Mesodermal cell (in vitro differentiated cells): Measurements from ENCODE around the gene STK39.

Source experiments
- H3K27ac ChIP-seq: 2 replicates; pipeline ENCODE4 v1.7.0; 2013; ENCODE audit warnings: mild to moderate bottlenecking, low read depth, low read length, moderate library complexity; ENCODE audit not compliant: severe bottlenecking
- H3K36me3 ChIP-seq: 2 replicates; pipeline ENCODE4 v1.7.1; 2013; ENCODE audit warnings: mild to moderate bottlenecking, low read length, moderate library complexity; ENCODE audit not compliant: control insufficient read depth, insufficient read depth
- H3K4me1 ChIP-seq: one replicate; pipeline ENCODE4 v1.7.1; 2013; ENCODE audit warnings: mild to moderate bottlenecking, low read length; ENCODE audit not compliant: insufficient read depth, control insufficient read depth, poor library complexity, severe bottlenecking
- H3K4me3 ChIP-seq: 2 replicates; pipeline ENCODE4 v1.7.0; 2013; ENCODE audit warnings: low read length, control low read depth, mild to moderate bottlenecking; ENCODE audit not compliant: insufficient read depth, poor library complexity, severe bottlenecking; ENCODE audit errors: extremely low read depth
- H3K9me3 ChIP-seq: 2 replicates; pipeline ENCODE4 v1.7.1; 2013; ENCODE audit warnings: mild to moderate bottlenecking, low read length, moderate library complexity; ENCODE audit not compliant: control insufficient read depth
- WGBS, 2 experiments: methylation state at CpG; one replicate each; pipeline ENCODE4 v1.1.5; 2013; ENCODE audit warnings: missing lambda C conversion rate in 2 of 2; ENCODE audit not compliant: insufficient coverage in 2 of 2; 5-methylcytosine and 5-hydroxymethylcytosine counted together

STK39 gene

GRCh38 chr2:168171059-168171762 lies 76.2 kb downstream of the STK39 start:
- H3K9me3 ChIP-seq = no peaks in the 10 kb centered on the region
- H3K4me1 ChIP-seq = no peaks in the 10 kb centered on the region
- no peak overlapping the region for H3K4me3 ChIP-seq
- 97 to 100% methylated on average over 2 to 4 of the region's 7 CpGs for WGBS, 2 experiments
- H3K36me3 ChIP-seq = peaks cover 3% of the 10 kb centered on the region
- H3K27ac ChIP-seq = no peak overlapping the region

DNA sequence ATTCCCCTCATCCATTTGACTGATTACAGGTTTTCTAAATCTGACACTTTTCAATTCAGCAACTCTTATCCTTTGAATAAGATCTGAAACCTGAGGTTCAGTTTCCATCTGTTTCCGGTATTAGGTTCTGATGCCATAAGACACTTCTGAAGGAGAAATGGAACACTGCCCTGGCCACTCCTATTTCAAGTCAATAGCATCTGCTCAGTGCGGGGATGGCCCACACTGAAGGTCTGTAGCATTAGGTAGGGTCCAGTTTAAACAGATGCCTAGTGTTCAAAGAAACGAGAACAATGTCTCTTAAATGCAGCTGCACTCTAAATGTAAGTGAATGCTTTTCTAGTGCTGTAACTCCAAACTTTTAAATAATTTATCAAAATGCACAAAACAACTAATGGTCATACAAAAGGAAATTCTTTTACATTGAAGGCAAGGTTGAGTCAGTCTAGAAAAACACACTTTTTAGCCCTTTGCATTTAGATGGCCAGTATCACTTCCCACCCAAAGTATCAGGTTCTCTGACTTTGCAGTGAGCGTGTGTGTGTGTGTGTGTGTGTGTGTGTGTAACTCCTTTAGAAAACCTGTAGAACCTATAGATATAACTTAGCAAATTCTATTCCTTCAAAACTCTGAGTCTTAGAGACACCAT lies 78.2 kb downstream of the STK39 start:
- H3K4me1 ChIP-seq = no peaks in the 10 kb centered on the region
- no peak overlapping the region for H3K4me3 ChIP-seq
- no peak overlapping the region for H3K27ac ChIP-seq
- whole genome bisulfite sequencing, 2 experiments = 100% methylated on average over 1 of the region's 4 CpGs; no CpG with 5 or more reads in 1 of the 2 experiments
- H3K9me3 ChIP-seq = no peaks in the 10 kb centered on the region
- H3K36me3 ChIP-seq = no peaks in the 10 kb centered on the region

- Histone ChIP-seq H3K36me3 (no peaks in the 10 kb centered on the region), H3K4me1 (no peaks in the 10 kb centered on the region), H3K9me3 (no peaks in the 10 kb centered on the region), H3K27ac (no peak overlapping the region), H3K4me3 (no peak overlapping the region)
- 83% methylated on average over 1 of the region's 4 CpGs; no CpG with 5 or more reads in 1 of the 2 experiments for WGBS, 2 experiments
These were observed 79.7 kb downstream of the STK39 start for GRCh38 chr2:168167511-168168263.

- Histone ChIP-seq H3K36me3 (no peaks in the 10 kb centered on the region), H3K27ac (no peak overlapping the region), H3K4me1 (no peaks in the 10 kb centered on the region), H3K9me3 (no peaks in the 10 kb centered on the region), H3K4me3 (no peak overlapping the region)
- WGBS, 2 experiments = 91 to 92% methylated on average over 6 to 7 of the region's 7 CpGs
These were observed 80.4 kb downstream of the STK39 start for GRCh38 chr2:168166902-168167510.

DNA sequence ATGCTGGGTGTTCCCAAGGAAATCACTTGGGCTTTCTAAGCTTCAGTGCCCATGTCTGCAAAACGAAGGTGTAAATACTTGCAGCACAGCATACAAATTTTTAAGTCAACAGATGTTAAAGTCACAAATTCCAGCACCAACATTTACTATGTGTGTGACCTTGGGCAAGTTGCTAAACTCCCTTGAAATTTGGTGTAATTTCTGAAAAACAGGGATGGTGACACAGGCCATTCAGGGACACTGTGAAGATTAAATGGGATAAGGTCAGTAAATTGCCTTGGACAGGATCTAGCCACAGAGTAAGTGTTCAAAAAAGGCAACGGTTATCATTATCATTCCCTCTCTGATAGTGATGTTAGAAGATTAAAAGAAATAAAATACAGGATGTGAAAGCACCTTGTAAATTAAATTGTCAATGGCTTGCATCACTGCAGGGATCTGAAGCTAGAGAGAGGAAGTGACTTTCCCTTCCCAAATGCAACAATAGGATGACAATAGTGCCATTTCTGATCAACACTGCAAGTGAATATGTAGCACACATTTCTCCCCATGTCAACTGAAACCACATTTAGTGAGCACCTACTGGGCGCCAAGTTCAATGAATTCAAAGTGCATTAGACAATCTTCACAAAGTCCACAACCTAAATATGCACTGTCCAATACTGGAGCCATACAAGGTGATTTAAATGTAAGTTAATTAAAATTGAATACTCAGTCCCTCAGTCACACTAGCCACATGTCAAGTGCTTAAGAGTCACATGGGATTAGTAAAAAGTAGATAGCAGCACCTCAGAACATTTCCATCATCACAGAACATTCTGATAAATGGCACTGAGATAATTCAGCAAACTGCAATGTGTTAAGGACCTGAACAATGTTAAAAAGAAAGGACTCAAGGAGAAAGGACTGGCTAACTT lies 81.2 kb downstream of the STK39 start:
- Histone ChIP-seq H3K4me3 (no peak overlapping the region), H3K36me3 (no peaks in the 10 kb centered on the region), H3K9me3 (no peaks in the 10 kb centered on the region), H3K4me1 (no peaks in the 10 kb centered on the region), H3K27ac (no peak overlapping the region)
- WGBS, 2 experiments = 80 to 100% methylated on average over 1 to 2 of the region's 3 CpGs

DNA sequence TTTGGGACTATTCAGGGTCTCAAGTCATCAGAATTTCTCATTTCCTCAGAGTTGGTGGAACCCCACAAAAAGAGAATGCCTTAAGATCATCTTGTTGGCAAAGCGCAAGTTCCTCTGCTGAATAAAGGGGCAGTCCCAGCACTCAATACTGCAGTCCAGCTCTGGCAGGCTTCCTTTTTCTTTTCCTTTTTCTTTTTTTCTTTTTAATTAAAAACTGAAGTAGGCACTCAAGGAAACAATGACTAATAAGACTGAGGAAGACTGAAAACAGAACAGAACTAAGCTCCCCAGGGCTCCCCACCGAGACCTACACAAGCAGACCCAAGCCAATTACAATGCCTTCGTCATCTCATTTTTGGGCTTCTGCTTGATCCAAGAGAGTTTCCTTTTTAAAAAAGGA lies 82.0 kb downstream of the STK39 start:
- no CpG with 5 or more reads among the region's 3 CpGs for WGBS, 2 experiments
- H3K27ac ChIP-seq = no peak overlapping the region

DNA sequence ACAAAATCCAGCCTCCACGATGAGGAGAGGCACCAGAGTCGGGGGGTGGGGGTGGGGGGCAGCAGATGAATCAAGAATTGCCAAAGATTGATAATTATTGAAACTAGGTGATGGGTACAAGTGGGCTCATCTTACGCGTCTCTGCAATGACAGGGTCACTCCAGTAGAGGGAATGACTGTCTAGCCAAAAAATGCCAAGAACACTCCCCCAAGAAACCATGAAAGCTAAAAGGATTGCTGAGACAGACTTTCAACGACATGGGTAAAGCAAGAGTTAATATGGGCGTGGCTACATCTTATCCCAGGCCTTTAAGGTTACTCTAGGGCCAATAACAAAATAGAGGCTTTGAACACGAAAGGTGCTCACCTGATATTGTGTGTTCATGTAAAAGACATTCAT lies 86.5 kb downstream of the STK39 start:
- WGBS, 2 experiments = 60 to 81% methylated on average over 3 to 4 of the region's 7 CpGs
- no peak overlapping the region for H3K4me3 ChIP-seq

More for the DNA sequence above, 82.0 kb downstream of the STK39 start:
- H3K9me3 ChIP-seq = no peaks in the 10 kb centered on the region
- H3K36me3 ChIP-seq = peaks cover 7% of the 10 kb centered on the region
- no peak overlapping the region for H3K4me3 ChIP-seq
- H3K4me1 ChIP-seq = no peaks in the 10 kb centered on the region

GRCh38 chr2:168159754-168160585 lies 87.4 kb downstream of the STK39 start:
- 96% methylated on average over 7 to 8 of the region's 8 CpGs for WGBS, 2 experiments
- no peaks in the 10 kb centered on the region for H3K4me1 ChIP-seq
- H3K4me3 ChIP-seq = no peak overlapping the region
- peaks cover 14% of the 10 kb centered on the region for H3K36me3 ChIP-seq
- no peak overlapping the region for H3K27ac ChIP-seq
- no peaks in the 10 kb centered on the region for H3K9me3 ChIP-seq

More for the DNA sequence above, 86.5 kb downstream of the STK39 start:
- Histone ChIP-seq H3K4me1 (no peaks in the 10 kb centered on the region), H3K36me3 (peaks cover 14% of the 10 kb centered on the region), H3K27ac (no peak overlapping the region), H3K9me3 (no peaks in the 10 kb centered on the region)

- Histone ChIP-seq H3K27ac (no peak overlapping the region), H3K36me3 (peaks cover 14% of the 10 kb centered on the region), H3K9me3 (no peaks in the 10 kb centered on the region), H3K4me3 (no peak overlapping the region), H3K4me1 (no peaks in the 10 kb centered on the region)
- 83 to 100% methylated on average over 1 of the region's 3 CpGs for WGBS, 2 experiments
These were observed 88.8 kb downstream of the STK39 start for GRCh38 chr2:168158586-168158985.
